Epithelial cell of proximal tubule (primary cell): ENCODE results near the gene DYDC1. TPM values are rescaled to one million over a fixed set of nuclear protein-coding genes. Genes with fewer than 3 reads are reported as not detected.
A peak's percentile ranks its signal among the peaks of the same experiment; 100 is the strongest.

Experiments
- DNase-seq: peaks from one replicate; pipeline ENCODE4 v3.0.0-alpha.2; 2011; ENCODE audit warnings: low read depth
- H3K4me3 ChIP-seq: 2 replicates; pipeline ENCODE4 v1.5.1; 2011; ENCODE audit warnings: low read depth, mild to moderate bottlenecking, low read length
- CTCF ChIP-seq: conservative IDR thresholded peaks from 2 replicates; pipeline ENCODE4 v1.5.1; 2012; ENCODE audit warnings: low read depth, mild to moderate bottlenecking, low read length
- total RNA-seq: library from RNA; depleted of rRNA; stranded (reverse); fragments of >200 nt; gene quantifications from 2 replicates; pipeline ENCODE4 v1.2.3, GENCODE V29; 2015

The DYDC1 gene
- total RNA-seq, 1 donor from 2014 or later, result not detected

GRCh38 chr10:80394358-80394916 is 37.9 kb upstream of the DYDC1 start:
- TF ChIP-seq CTCF, result no peak
- no peak for DNase-seq

GRCh38 chr10:80392250-80392649 is 35.7 kb upstream of the DYDC1 start:
- no peak for TF ChIP-seq CTCF
- H3K4me3 ChIP-seq, result no peak overlapping the region
- DNase-seq, result no peak

More at GRCh38 chr10:80394358-80394916, 37.9 kb upstream of the DYDC1 start:
- H3K4me3 ChIP-seq, result no peak overlapping the region

- no peak overlapping the region for H3K4me3 ChIP-seq
- no peak for TF ChIP-seq CTCF
- DNase-seq, result no peak
Observed at GRCh38 chr10:80390740-80391139, 34.2 kb upstream of the DYDC1 start.

GRCh38 chr10:80382989-80383388 is 26.4 kb upstream of the DYDC1 start:
- TF ChIP-seq CTCF, result peak; percentile 75
- H3K4me3 ChIP-seq, result no peak overlapping the region
- DNase-seq, result no peak

GRCh38 chr10:80380185-80380584 is 23.6 kb upstream of the DYDC1 start:
- no peak for DNase-seq
- TF ChIP-seq CTCF, result no peak
- H3K4me3 ChIP-seq, result no peak overlapping the region

GRCh38 chr10:80379701-80380100 is 23.1 kb upstream of the DYDC1 start:
- TF ChIP-seq CTCF, result no peak
- DNase-seq, result no peak
- no peak overlapping the region for H3K4me3 ChIP-seq

GRCh38 chr10:80373502-80373901 is 16.9 kb upstream of the DYDC1 start:
- H3K4me3 ChIP-seq, result no peak overlapping the region
- DNase-seq, result no peak
- TF ChIP-seq CTCF, result no peak
